GM21423 (cell line): ENCODE data around the gene NELFE.
"Not testable (repeated sequence)": the region's sequence is repeated elsewhere in the genome, so short reads cannot be mapped to it uniquely, and the experiment has no call there.

Source experiments
- ATAC-seq: cut with Tn5 transposase; IDR thresholded peaks from one replicate; pipeline ENCODE4 v1.9.1; 2021; ENCODE audit warnings: mild to moderate bottlenecking, moderate library complexity; ENCODE audit not compliant: unreplicated experiment

NELFE gene

DNA sequence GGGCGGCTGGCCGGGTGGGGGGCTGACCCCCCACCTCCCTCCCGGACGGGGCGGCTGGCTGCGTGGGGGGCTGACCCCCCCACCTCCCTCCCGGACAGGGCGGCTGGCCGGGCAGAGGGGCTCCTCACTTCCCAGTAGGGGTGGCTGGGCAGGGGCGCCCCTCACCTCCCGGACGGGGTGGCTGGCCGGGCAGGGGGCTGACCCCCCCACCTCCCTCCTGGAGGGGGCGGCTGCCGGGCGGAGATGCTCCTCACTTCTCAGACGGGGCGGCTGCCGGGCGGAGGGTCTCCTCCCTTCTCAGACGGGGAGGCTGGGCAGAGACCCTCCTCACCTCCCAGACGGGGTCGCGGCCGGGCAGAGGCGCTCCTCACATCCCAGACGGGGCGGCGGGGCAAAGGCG is 17.3 kb upstream of the NELFE start:
- not testable (repeated sequence) for ATAC-seq

DNA sequence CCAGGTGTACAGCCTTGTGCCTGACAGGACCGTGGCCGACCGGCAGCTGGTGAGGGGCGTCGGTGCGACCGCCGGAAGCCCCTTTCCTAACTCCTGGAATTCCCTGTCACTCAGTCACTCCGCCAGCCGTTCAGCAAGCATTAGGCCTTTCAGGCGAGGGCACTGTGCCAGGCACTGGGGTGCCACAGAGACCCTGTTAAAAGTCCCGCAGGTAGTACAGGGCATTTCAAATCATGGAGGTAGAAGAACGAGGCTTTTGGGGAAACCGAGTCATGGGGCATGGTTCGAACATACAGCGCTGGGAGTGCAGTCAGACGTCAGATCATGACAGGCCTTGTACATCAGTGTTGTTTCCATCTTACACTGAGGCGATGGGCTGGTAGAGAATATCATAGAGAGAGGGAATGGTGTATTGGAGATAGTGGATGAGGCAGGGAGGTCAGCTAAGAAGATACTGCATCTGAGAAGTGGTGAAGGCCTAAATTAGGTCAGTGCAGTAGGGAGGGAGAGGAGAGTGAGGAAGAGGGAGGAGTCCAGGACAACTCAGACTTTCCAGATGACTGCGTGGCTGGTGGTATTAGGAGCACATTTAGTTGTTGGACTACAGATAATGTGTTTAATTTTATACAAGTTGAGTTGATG is 14.1 kb upstream of the NELFE start:
- no peak for ATAC-seq

DNA sequence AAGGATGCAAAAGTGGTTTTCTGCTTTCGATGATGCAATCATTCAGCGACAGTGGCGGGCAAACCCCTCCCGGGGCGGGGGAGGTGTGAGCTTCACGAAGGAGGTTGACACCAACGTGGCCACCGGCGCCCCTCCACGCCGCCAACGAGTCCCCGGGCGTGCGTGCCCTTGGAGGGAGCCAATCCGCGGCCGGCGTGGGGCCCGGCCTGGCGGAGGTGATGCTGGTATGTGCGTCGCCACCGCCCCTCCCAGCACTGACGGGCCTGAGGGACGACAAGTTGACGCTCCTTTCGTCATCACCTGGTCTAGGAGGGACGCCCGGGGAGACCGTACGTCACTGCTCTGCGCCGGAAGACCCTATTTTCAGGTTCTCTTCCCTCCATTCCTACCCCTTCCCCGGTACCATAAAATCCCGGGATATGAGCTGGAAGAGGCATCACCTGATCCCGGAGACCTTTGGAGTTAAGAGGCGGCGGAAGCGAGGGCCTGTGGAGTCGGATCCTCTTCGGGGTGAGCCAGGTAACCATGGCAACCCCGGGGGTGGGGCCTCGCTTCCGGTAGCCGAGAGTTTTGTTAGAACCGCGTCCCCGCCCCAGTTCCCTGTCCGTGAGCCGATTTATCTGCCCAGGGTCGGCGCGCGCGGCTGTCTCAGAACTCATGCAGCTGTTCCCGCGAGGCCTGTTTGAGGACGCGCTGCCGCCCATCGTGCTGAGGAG is 13.4 kb upstream of the NELFE start, which contains the start of gene DXO:
Gene DXO (minus strand): TSS at position 146 of the 716 bp plus-strand sequence. CDS start 463 bp downstream, outside the sequence.
- peak; percentile 82 for ATAC-seq

DNA sequence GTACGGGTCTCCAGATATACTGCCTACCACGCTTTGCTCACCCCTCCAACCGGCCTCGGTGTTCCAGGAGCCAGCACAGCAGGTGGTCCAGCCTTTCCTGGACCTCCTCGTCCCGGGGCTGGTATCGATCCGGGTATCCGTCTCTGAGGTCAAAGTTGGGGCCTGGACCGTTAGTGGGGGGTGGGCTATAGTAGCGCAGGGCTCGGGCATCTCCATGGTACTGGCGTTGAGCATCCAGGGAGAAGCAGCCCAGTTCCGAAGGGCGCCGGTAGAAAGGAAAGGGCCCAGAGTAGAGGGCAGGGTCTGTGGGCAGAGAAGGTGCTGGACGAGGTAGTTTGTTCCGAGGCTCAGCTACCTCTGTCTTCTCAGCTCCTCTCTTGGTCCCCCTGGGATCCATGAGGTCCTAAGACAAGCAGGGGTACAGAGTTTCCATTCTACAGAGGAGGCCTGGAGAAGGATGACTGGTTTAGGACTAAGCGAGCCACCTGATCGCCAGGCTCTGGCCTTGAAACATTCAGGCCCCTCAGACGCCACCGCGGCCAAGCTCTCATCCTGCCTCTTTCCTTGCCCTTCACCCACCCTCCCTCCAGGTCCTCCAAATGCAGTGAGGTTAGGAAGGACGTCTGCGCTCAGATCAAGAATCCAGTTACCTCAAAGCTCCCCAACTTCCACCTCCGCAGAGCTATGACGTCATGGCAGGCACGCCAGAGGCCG is 12.7 kb upstream of the NELFE start:
- no peak for ATAC-seq

DNA sequence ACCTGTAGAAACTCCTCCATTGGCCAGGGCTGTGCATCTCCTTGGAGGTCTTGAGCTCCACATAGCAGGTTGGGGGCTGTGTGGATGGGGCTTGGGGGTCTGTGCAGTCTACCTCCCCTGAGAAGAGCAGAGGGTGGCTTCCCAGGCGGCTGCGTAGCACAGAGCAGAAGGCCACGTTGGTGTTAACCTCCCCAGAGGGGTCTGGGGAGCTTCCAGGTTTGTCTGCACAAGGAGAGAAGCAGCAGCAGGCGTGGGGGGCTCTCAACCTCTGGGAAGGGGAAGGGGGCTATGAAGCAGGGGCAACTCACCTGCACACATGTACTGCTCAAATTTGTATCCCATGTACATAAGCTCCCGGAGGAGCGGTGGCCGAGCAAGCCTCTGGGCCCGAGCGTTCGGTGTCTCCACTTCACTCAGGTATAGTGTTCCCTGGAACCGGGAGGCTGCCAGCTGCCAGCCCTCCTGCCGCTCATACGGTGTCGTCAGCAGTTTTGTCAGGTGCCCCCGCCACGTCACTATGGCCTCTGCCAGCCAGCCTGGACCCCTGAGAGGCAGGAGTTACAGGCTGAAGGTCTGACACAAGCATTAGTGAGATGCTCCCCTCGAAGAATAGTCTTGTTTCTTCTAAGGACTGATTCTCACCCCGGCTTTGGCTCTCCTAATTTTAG is 12.0 kb upstream of the NELFE start:
- ATAC-seq, result no peak

DNA sequence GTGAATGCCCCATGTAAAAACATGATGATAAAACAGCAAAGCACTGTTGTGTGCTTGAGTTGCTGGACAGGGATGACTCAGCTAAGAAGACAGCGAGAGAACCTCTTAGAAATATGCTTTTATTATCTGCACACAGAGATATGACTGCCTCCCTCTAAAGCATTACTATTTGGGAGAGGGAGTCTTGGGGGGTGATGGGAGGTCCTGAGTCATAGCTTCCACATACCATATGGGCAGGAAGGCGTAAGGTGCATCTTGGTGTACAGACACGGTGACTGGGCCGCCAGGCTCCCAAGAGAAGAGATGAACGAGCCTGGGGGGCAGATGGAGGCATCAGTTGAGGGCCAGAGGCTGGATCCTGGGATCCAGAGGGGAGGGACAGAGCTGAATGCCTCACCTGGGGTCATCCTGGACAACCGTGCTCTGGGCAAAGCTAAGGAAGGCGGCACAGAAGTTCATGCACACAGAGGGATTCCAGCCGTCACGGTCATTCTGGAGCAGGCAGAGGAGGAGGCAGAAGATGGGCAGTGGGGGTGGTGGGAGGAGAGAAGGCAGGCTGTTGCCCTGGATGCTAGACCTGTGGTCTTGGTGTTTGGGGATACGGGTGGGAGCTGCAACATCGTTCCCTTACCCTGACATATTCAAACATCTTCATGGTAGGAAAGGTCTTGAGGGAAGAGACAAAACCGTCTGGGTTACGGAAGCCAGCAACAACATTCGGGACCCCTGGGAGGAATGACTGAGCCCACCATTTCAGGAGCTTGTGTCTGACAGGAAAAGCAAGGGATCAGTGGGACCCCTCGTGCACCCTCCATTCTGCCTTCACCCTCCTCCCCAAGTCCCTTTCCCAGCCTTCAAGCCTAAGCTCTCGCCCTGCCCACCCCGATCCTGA is 11.2 kb upstream of the NELFE start:
- no peak for ATAC-seq

DNA sequence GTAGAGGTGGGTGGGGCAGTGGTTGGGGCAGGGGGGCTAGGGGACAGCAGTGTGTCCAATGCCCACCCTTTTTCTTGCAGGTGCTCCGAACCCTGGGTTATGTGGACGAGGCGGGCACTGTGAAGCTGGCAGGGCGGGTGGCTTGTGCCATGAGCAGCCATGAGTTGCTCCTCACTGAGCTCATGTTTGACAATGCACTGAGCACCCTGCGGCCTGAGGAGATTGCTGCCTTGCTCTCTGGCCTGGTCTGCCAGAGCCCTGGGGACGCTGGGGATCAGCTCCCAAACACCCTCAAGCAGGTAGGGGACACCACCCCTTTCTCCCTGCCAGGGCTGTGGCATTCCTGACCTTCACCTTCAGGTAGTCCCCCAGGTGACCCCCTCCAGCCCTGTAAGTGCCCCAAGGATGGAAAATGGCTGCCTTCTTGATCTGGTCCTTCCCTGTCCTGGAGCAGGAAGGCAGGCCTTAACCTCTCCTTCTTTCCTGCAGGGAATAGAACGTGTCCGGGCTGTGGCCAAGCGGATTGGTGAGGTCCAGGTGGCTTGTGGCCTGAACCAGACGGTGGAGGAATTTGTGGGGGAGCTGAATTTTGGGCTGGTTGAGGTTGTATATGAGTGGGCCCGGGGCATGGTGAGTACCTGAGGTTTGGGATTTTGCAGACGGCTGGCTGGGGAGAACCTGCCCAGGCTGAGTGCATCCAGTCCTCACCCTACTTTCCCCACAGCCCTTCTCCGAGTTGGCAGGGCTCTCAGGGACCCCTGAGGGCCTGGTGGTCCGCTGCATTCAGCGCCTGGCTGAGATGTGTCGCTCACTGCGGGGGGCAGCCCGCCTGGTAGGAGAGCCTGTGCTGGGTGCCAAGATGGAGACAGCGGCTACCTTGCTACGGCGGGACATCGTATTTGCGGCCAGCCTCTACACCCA is 10.3 kb upstream of the NELFE start:
- ATAC-seq, result no peak

DNA sequence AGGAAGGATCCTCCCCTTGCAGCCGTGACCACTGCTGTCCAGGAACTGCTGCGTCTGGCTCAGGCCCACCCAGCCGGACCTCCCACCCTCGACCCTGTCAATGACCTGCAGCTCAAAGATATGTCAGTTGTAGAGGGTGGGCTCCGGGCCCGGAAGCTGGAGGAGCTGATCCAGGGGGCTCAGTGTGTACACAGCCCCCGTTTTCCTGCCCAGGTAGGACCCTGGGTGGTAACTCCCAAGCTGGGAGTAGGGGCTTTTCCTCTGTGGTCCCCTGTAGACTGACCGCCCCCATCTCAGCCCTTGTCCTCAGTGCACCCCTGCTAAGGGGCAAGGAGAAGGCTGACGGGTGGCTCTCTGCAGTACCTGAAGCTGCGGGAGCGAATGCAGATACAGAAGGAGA is 9.6 kb upstream of the NELFE start:
- ATAC-seq, result no peak

DNA sequence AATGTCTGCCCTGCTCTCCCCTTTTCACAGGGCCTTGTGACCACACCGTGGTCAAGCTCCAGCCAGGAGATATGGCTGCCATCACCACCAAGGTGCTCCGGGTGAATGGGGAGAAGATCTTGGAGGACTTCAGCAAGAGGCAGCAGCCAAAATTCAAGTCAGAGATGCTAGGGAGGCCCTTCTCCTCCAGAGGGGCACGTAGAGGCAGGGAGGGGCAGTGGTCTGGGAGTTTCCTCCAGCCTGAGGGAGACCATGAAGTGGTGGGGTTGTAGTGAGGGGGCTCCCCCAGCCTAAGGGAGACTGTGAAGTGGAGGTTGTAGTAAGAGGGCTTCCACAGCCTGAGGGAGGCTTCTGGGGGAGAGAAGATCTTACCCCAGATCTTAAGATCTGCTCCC is 9.2 kb upstream of the NELFE start:
- no peak for ATAC-seq

DNA sequence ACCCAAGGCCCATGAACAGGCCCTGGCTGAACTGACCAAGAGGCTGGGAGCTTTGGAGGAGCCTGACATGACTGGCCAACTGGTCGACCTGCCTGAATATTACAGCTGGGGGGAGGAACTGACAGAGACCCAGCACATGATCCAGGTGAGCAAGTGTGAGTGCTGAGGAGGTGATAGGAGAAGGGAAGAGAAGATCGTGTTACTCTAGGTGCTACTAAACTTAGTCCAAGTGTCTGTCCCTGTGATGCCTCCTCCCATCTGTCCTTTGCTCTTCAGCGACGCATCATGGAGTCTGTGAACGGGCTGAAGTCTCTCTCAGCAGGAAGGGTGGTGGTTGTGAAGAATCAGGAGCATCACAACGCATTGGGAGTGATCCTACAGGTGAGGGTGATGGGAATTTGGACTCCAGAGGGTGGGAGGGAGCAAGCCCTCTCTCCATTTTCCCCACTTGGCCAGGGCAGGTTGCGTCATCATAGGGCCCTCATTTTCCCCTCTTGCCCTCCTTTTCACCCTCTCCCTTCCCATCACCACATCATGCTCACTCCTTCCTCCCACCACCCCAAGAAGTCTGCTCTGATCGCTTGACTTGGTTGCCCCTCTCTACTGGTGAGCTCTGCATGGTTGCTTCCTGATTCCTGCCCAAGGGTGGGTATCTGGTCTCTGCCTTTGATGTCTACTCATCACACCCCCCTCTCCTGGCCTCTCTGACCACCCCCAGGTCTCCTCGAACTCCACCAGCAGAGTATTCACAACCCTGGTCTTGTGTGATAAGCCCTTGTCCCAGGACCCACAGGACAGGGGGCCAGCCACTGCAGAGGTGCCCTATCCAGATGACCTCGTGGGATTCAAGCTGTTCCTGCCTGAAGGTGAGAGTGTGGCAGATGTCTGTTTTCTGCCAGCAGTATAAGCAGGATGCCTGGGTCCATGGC is 8.5 kb upstream of the NELFE start:
- ATAC-seq, result no peak

DNA sequence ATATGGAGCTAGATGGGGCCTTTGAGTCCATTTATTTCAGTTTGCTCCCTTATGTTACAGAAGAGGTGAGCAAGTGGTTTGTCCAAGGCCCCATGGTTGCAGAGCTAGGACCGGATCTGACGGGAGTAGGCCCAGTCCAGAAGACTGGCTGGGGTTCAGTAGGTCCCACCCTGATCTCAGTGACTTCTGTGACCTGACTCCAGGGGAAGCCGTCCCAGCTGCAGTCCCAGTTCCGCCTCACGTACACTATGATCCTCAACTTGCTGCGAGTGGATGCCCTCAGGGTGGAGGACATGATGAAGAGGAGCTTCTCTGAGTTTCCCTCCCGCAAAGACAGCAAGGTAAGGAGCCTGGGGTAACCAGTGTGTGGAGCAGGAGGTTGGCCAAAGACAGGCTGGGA is 7.7 kb upstream of the NELFE start:
- no peak for ATAC-seq

DNA sequence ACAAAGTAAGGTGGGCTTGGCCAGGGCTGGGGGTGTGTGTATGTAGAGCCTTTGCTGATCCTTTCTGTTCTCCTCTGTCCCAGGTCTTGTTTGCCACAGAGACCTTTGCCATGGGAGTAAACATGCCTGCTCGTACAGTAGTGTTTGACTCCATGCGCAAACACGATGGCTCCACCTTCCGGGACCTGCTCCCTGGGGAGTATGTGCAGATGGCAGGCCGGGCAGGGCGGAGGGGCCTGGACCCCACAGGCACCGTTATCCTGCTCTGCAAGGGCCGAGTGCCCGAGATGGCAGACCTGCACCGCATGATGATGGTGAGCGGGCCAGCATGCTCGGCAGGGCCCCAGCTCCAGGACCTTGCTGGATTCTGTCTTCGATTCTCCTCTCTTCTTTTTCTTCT is 6.9 kb upstream of the NELFE start:
- no peak for ATAC-seq

DNA sequence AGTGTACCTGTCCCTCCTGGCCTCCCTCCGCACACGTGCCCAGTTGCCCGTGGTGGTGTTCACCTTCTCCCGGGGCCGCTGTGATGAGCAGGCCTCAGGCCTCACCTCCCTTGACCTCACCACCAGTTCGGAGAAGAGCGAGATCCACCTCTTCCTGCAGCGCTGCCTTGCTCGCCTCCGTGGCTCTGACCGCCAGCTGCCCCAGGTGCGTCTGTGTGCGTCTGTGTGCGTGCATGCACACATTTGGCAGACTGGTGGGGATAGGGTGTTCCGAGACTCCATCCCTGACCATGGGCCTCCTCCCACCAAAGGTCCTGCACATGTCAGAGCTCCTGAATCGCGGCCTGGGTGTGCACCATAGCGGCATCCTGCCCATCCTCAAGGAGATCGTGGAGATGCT is 5.2 kb upstream of the NELFE start:
- ATAC-seq, result no peak

DNA sequence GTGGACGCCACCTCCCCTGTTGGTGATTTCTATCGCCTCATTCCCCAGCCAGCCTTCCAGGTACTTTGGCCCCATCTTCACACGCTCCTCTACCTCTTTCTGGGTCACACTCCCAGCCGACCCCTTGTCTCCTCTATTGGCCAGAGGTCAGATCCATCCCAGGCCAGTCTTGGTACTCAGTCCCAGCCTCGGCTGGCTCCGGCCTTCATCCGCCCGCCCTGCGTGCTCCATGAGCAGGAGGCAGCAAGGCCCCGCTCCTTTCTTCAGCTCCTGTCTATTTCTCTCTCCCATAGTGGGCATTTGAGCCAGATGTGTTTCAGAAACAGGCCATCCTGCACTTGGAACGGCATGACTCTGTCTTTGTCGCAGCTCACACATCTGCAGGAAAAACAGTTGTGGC is 2.8 kb upstream of the NELFE start:
- ATAC-seq, result no peak

DNA sequence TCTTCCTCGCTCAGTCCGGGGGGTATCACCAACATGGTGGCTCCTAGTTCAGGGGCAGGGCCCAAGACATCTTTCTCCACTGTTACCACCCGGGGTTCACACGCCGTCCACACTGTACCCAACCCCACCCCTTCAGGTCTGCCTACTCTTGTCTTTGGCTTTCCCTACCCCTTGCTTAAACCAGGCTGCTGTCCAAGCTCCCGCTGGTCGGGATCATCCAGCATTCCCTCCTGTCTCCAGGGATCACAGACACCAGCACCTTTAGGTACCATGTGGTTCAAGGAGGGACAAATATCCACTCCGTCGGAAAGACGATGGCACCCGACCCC is 395 bp downstream of the NELFE start:
- ATAC-seq, result peak; percentile 6

DNA sequence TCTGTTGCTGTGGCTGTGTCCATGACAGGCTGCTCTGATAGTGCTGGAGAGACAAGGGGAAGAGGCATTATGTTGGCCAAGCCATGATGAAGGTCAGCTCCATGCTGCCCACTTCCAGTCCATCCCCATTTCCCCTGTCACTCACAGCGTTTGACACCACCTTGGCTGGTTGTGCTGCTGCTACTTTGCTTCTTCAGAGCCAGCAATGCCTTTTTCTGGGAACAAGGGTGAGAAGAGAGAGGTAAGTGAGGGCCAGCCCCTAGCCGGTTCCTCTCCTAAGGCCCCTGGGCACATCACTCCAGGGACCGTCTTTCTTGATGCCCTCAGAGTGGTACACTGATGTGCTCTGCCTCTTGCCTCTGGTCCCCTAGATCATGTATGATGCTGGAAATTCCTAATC is 2.0 kb downstream of the NELFE start:
- no peak for ATAC-seq

DNA sequence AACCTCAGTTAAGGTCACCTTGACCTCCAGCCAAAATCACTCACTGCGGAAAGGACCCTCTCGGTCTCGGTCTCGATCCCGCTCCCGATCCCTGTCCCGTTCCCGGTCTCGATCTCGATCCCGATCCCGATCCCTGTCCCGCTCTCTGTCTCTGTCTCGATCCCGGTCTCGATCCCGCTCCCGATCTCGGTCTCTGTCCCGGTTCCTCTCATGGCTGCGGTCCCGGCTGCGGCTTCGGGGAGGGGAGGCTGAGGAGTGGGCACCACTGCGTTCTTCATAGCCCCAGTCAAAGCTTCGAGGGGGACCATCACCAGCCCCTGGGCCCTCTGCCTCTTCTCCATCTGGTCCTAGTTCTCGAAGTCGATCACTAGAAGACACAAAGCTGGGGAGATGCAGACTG is 4.3 kb downstream of the NELFE start:
- no peak for ATAC-seq

DNA sequence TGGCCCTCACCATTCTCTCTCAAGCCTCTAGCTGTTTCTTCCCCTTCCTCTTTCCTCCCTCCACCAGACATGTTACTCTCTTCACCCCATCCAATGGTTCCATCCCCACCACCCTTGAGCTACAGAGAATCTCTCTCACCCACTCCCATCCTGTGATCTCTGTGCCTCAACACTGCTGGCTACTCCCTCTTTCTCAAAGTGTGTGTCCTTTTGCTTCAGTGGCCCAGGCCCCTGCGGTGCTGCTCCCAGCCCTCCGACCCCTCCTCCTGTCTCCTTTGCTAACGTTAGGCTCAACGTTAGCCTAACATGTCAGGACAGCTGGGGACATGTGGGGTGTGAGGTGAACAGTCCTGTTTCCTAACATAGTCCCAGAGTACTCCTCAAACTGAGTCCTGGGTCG is 5.9 kb downstream of the NELFE start:
- ATAC-seq, result no peak
